Trophoblast cell (in vitro differentiated cells and primary cell): ENCODE data around the gene TM9SF2.

Experiments used
- DNase-seq, 2 donors: peaks; one replicate each; pipeline ENCODE4 v3.0.0-alpha.2; 2016
- H2AFZ ChIP-seq: 2 replicates; pipeline ENCODE4 v1.6.1; 2013; ENCODE audit warnings: low read length, moderate library complexity, mild to moderate bottlenecking; ENCODE audit not compliant: insufficient read depth, poor library complexity
- H2AK5ac ChIP-seq: 2 replicates; pipeline ENCODE4 v1.6.1; 2013; ENCODE audit warnings: mild to moderate bottlenecking, low read length
- H2BK120ac ChIP-seq: 2 replicates; pipeline ENCODE4 v1.6.1; 2013; ENCODE audit warnings: low read length, mild to moderate bottlenecking, moderate library complexity; ENCODE audit not compliant: insufficient read depth, poor library complexity
- H2BK12ac ChIP-seq: 2 replicates; pipeline ENCODE4 v1.6.1; 2013; ENCODE audit warnings: mild to moderate bottlenecking, low read length, moderate library complexity
- H2BK5ac ChIP-seq: 2 replicates; pipeline ENCODE4 v1.6.1; 2013; ENCODE audit warnings: low read length, low read depth, moderate library complexity, mild to moderate bottlenecking; ENCODE audit not compliant: poor library complexity
- H3K14ac ChIP-seq: 2 replicates; pipeline ENCODE4 v1.6.1; 2013; ENCODE audit warnings: mild to moderate bottlenecking, low read length
- H3K18ac ChIP-seq: 2 replicates; pipeline ENCODE4 v1.6.1; 2013; ENCODE audit warnings: mild to moderate bottlenecking, low read length
- H3K23ac ChIP-seq: 2 replicates; pipeline ENCODE4 v1.6.1; 2013; ENCODE audit warnings: low read length
- H3K27ac ChIP-seq: 2 replicates; pipeline ENCODE4 v1.5.1; 2013; ENCODE audit warnings: low read depth, mild to moderate bottlenecking, inconsistent platforms, low read length, moderate library complexity
- H3K27me3 ChIP-seq: 2 replicates; pipeline ENCODE4 v1.6.1; 2013; ENCODE audit warnings: inconsistent platforms, mild to moderate bottlenecking, low read length, moderate library complexity; ENCODE audit not compliant: insufficient read depth
- H3K36me3 ChIP-seq, 2 experiments: 1 replicate in 1 of 2; 2 replicates in 1 of 2; pipeline ENCODE4 v1.6.1; 2013; ENCODE audit warnings: low read length in 2 of 2, mild to moderate bottlenecking in 2 of 2, moderate library complexity in 1 of 2; ENCODE audit not compliant: insufficient read depth in 2 of 2, control insufficient read depth in 1 of 2
- H3K4ac ChIP-seq: 2 replicates; pipeline ENCODE4 v1.6.1; 2013; ENCODE audit warnings: low read depth, mild to moderate bottlenecking, low read length, moderate library complexity
- H3K4me1 ChIP-seq, 2 experiments: 1 replicate in 1 of 2; 2 replicates in 1 of 2; pipeline ENCODE4 v1.6.1; 2013; ENCODE audit warnings: low read length in 2 of 2, mild to moderate bottlenecking in 2 of 2, moderate library complexity in 1 of 2; ENCODE audit not compliant: insufficient read depth in 2 of 2, control insufficient read depth in 1 of 2
- H3K4me2 ChIP-seq: 2 replicates; pipeline ENCODE4 v1.6.1; 2013; ENCODE audit warnings: inconsistent platforms, mild to moderate bottlenecking, low read length, moderate library complexity
- H3K4me3 ChIP-seq: 2 replicates; pipeline ENCODE4 v1.5.1; 2013; ENCODE audit warnings: mild to moderate bottlenecking, low read depth, low read length, inconsistent platforms
- H3K79me1 ChIP-seq: one replicate; pipeline ENCODE4 v1.6.1; 2013; ENCODE audit warnings: low read length
- H3K79me2 ChIP-seq: 2 replicates; pipeline ENCODE4 v1.6.1; 2013; ENCODE audit warnings: low read length, mild to moderate bottlenecking; ENCODE audit not compliant: control insufficient read depth, insufficient read depth, poor library complexity
- H3K9ac ChIP-seq: 2 replicates; pipeline ENCODE4 v1.6.1; 2013; ENCODE audit warnings: mild to moderate bottlenecking, low read length
- H3K9me3 ChIP-seq: 2 replicates; pipeline ENCODE4 v1.6.1; 2013; ENCODE audit warnings: low read depth, mild to moderate bottlenecking, control low read depth, inconsistent platforms, low read length; ENCODE audit not compliant: insufficient read depth
- H4K12ac ChIP-seq: 2 replicates; pipeline ENCODE4 v1.6.1; 2013; ENCODE audit warnings: low read depth, mild to moderate bottlenecking, low read length, moderate library complexity
- H4K8ac ChIP-seq: 2 replicates; pipeline ENCODE4 v1.6.1; 2013; ENCODE audit warnings: low read depth, mild to moderate bottlenecking, low read length, moderate library complexity
- H4K91ac ChIP-seq: one replicate; pipeline ENCODE4 v1.6.1; 2013; ENCODE audit warnings: low read depth, mild to moderate bottlenecking, low read length, moderate library complexity
- WGBS: extraction: QIAGEN DNeasy Blood & Tissue Kit; methylation state at CpG from one replicate; pipeline ENCODE4 v1.1.7; 2013; ENCODE audit warnings: missing lambda C conversion rate; ENCODE audit not compliant: insufficient read length, insufficient coverage; ENCODE audit errors: extremely low coverage; 5-methylcytosine and 5-hydroxymethylcytosine counted together

The TM9SF2 gene

GRCh38 chr13:99589575-99589974 is 88.3 kb downstream of the TM9SF2 start:
- Histone ChIP-seq H3K18ac (no peak overlapping the region), H2AK5ac (no peak overlapping the region), H2BK5ac (no peak overlapping the region), H3K4me1 (no peaks in the 10 kb centered on the region), H3K9ac (no peak overlapping the region), H3K79me1 (no peaks in the 10 kb centered on the region), H3K4me2 (no peak overlapping the region), H3K27me3 (no peaks in the 10 kb centered on the region), H2BK12ac (no peak overlapping the region), H4K91ac (no peak overlapping the region), H3K4ac (no peak overlapping the region), H4K12ac (no peak overlapping the region), H3K23ac (no peak overlapping the region), H2BK120ac (no peak overlapping the region), H2AFZ (no peak overlapping the region), H4K8ac (no peak overlapping the region), H3K36me3 (no peaks in the 10 kb centered on the region), H3K9me3 (no peaks in the 10 kb centered on the region), H3K79me2 (no peaks in the 10 kb centered on the region), H3K27ac (no peak overlapping the region), H3K14ac (no peak overlapping the region), H3K4me3 (no peak overlapping the region)
- DNase-seq, result peak; percentile 40 to 63
- WGBS, result no CpG with 5 or more reads among the region's 6 CpGs

- H3K27ac ChIP-seq, result no peak overlapping the region
- H3K18ac ChIP-seq, result no peak overlapping the region
- H3K23ac ChIP-seq, result no peak overlapping the region
- no peak overlapping the region for H4K12ac ChIP-seq
- H3K27me3 ChIP-seq, result no peaks in the 10 kb centered on the region
- WGBS, result no CpG with 5 or more reads among the region's 3 CpGs
- no peaks in the 10 kb centered on the region for H3K4me1 ChIP-seq
- H2BK5ac ChIP-seq, result no peak overlapping the region
- no peak overlapping the region for H3K4me3 ChIP-seq
- H2BK120ac ChIP-seq, result no peak overlapping the region
- H2BK12ac ChIP-seq, result no peak overlapping the region
- H3K36me3 ChIP-seq, result no peaks in the 10 kb centered on the region
- no peak overlapping the region for H4K8ac ChIP-seq
- H3K4ac ChIP-seq, result no peak overlapping the region
- H2AFZ ChIP-seq, result no peak overlapping the region
- no peaks in the 10 kb centered on the region for H3K79me2 ChIP-seq
- no peak overlapping the region for H3K14ac ChIP-seq
- no peak overlapping the region for H3K9ac ChIP-seq
- no peak overlapping the region for H3K4me2 ChIP-seq
- H2AK5ac ChIP-seq, result no peak overlapping the region
- no peak for DNase-seq
- H3K9me3 ChIP-seq, result no peaks in the 10 kb centered on the region
- no peaks in the 10 kb centered on the region for H3K79me1 ChIP-seq
- H4K91ac ChIP-seq, result no peak overlapping the region
Observed at GRCh38 chr13:99590519-99591011, 89.3 kb downstream of the TM9SF2 start.

GRCh38 chr13:99596180-99596579 is 94.9 kb downstream of the TM9SF2 start:
- Histone ChIP-seq H2AFZ (no peak overlapping the region), H3K4me1 (no peaks in the 10 kb centered on the region), H3K79me1 (no peaks in the 10 kb centered on the region), H2AK5ac (no peak overlapping the region), H4K12ac (no peak overlapping the region), H3K36me3 (no peaks in the 10 kb centered on the region), H3K18ac (no peak overlapping the region), H3K4me3 (no peak overlapping the region), H4K8ac (no peak overlapping the region), H3K4me2 (no peak overlapping the region), H3K23ac (no peak overlapping the region), H3K14ac (no peak overlapping the region), H3K27me3 (no peaks in the 10 kb centered on the region), H3K79me2 (no peaks in the 10 kb centered on the region), H2BK12ac (no peak overlapping the region), H2BK120ac (no peak overlapping the region), H3K9ac (no peak overlapping the region), H4K91ac (no peak overlapping the region), H3K4ac (no peak overlapping the region), H3K9me3 (no peaks in the 10 kb centered on the region), H3K27ac (no peak overlapping the region), H2BK5ac (no peak overlapping the region)
- WGBS, result no CpG with 5 or more reads among the region's 5 CpGs
- no peak for DNase-seq

GRCh38 chr13:99600318-99600717 is 99.0 kb downstream of the TM9SF2 start:
- no peaks in the 10 kb centered on the region for H3K79me1 ChIP-seq
- no peak overlapping the region for H3K18ac ChIP-seq
- no peaks in the 10 kb centered on the region for H3K79me2 ChIP-seq
- no peak overlapping the region for H2AK5ac ChIP-seq
- H3K23ac ChIP-seq, result no peak overlapping the region
- no peak overlapping the region for H2BK12ac ChIP-seq
- H4K8ac ChIP-seq, result no peak overlapping the region
- H3K36me3 ChIP-seq, result no peaks in the 10 kb centered on the region
- H2BK5ac ChIP-seq, result no peak overlapping the region
- H4K91ac ChIP-seq, result no peak overlapping the region
- no peak overlapping the region for H2AFZ ChIP-seq
- H2BK120ac ChIP-seq, result no peak overlapping the region
- no peak for DNase-seq
- H3K27me3 ChIP-seq, result no peaks in the 10 kb centered on the region
- no peak overlapping the region for H3K4ac ChIP-seq
- no peak overlapping the region for H3K4me2 ChIP-seq
- WGBS, result no CpG with 5 or more reads among the region's 7 CpGs
- no peaks in the 10 kb centered on the region for H3K4me1 ChIP-seq
- H3K14ac ChIP-seq, result no peak overlapping the region
- no peak overlapping the region for H3K9ac ChIP-seq
- no peak overlapping the region for H3K4me3 ChIP-seq
- H4K12ac ChIP-seq, result no peak overlapping the region
- H3K9me3 ChIP-seq, result no peaks in the 10 kb centered on the region
- no peak overlapping the region for H3K27ac ChIP-seq
